GM10248 (cell line): ENCODE measurements around the gene NFAM1.

Source experiments
- CTCF ChIA-PET: fragments of 300-600 bp; sonication (Branson Sonifier 250); formaldehyde crosslinking; extraction: SDS; loops from one replicate; lab custom pipeline; 2021; ENCODE audit warnings: antibody characterized with exemption; lab: Yijun Ruan, JAX
- POLR2A ChIA-PET: fragments of 350-650 bp; sonication (Branson Sonifier 250); formaldehyde crosslinking; extraction: SDS; loops from one replicate; lab custom pipeline; 2020; ENCODE audit warnings: antibody characterized with exemption; lab: Yijun Ruan, JAX
- DNase-seq: peaks from one replicate; pipeline ENCODE4 v3.0.0; 2012; ENCODE audit errors: extremely low spot score
- TF ChIP-seq, protein P1 (sequence below): IDR thresholded peaks from 2 replicates; pipeline ENCODE4 v1.5.1; 2012; ENCODE audit warnings: mild to moderate bottlenecking, low read depth; ENCODE audit errors: extremely low read depth, missing control alignments, control extremely low read depth

NFAM1 gene

DNA sequence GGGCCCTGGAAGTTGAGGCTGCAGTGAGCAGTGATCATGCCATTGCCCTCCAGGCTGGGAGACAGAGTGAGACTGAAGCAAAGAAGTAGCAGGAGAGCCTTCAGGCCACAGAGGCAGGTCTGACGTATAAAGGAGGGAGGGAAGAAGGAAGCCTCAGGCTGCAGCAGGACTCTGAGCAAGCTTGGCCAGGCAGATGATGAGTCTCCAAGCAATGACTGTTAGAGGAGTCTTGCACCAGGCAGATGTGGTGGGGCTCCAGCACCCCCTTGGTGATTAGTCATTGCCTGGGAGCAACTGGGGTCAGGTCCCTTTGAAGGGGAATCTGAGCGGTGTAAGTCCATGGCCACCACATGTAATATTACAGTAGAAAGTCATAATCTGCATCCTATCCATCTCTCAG lies 36.6 kb upstream of the NFAM1 start:
- TF ChIP-seq, protein P1, sequence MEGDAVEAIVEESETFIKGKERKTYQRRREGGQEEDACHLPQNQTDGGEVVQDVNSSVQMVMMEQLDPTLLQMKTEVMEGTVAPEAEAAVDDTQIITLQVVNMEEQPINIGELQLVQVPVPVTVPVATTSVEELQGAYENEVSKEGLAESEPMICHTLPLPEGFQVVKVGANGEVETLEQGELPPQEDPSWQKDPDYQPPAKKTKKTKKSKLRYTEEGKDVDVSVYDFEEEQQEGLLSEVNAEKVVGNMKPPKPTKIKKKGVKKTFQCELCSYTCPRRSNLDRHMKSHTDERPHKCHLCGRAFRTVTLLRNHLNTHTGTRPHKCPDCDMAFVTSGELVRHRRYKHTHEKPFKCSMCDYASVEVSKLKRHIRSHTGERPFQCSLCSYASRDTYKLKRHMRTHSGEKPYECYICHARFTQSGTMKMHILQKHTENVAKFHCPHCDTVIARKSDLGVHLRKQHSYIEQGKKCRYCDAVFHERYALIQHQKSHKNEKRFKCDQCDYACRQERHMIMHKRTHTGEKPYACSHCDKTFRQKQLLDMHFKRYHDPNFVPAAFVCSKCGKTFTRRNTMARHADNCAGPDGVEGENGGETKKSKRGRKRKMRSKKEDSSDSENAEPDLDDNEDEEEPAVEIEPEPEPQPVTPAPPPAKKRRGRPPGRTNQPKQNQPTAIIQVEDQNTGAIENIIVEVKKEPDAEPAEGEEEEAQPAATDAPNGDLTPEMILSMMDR = no peak
- POLR2A ChIA-PET = no interaction called here
- DNase-seq = no peak
- CTCF ChIA-PET = no interaction called here

DNA sequence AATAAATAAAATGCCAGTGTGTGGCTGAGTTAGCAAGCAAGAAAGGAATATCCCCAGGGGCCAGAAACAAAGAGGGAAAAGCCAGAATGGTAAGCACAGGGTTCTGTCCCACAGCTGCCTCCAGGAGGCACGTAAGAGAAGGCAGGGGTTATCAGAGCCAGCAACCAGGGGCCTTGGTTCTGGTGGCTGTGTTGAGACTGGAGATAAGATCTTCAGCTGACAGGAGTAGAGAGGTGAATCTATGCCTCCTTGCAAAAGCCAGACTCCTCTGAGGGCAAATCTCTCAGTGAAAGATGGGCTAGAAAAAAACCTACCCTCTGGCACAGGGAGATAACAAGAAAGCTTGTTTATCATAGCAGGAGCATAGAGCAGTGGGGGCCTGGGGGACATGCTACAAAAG lies 29.8 kb upstream of the NFAM1 start:
- no peak for DNase-seq
- POLR2A ChIA-PET = no interaction called here
- CTCF ChIA-PET = interaction anchor here (1.6 to 2.7 kb wide), 4 partner anchors 12 to 54 kb away, joined by 3 to 15 read pairs (median 9); no protein-coding TSS in a partner anchor
- TF ChIP-seq, protein P1 = no peak

DNA sequence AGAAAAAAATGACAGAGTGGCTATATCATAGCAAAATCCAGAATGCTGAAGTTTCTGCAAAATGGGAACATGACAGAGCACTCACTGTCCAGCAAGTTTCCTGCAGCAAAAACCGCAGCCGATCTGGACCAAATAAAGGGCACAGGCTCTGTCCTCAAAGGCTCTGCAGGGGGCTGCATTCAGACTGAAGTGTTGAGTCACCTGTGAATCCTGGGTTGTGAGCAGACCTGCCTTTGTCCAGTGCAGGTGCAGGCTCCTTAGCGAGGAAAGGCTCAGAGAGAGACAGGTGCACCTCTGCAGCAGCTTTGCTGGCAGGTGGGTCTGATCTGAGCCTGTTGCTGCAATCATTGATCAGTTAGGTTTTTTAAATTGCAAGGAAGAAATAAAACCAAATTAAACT lies 29.3 kb upstream of the NFAM1 start:
- DNase-seq = no peak
- ChIA-PET POLR2A (no interaction called here), CTCF (interaction anchor here (2.0 to 2.7 kb wide), 3 partner anchors 13 to 23 kb away, joined by 5 to 15 read pairs (median 13); no protein-coding TSS in a partner anchor)
- TF ChIP-seq, protein P1 = no peak

DNA sequence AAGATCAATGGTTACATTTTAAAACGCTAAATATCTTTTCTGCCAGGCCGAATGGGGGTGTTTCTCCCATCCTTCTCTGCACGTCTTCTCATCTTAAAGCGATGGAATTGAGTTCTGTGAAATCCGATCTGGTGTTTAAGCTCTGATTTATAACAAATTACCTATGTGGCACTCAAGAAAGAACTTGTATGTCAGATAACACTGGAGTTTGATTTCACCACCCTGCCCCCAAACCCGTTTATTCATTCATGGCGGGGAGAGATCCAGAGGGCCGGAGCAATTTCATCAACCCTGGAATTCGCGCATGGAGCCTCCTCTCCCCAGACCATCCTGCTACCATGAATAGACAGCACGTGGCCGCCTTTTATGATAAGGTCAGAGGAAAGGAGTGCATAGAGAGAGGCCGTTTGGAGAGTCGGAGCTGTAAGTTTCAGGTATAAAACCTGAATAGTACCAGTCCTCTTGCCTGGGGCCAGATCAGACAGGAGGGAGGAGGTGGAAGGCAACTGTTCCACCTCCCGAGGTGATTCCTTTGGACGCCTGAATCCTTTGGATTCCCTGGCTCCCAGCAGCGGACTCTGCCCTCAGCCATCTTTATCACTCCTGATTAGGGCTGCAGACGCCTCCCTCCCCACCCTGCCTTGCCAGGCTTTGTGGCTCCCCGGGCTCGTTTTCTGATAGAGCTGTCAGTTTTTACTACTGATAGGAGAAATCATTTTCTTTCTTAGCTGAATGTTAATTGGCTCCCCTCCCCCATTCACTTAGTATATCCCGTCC lies 27.3 kb upstream of the NFAM1 start:
- POLR2A ChIA-PET = no interaction called here
- CTCF ChIA-PET = interaction anchor here (2.0 to 3.6 kb wide), 3 partner anchors 14 to 22 kb away, joined by 7 to 25 read pairs (median 11); no protein-coding TSS in a partner anchor
- DNase-seq = no peak
- TF ChIP-seq, protein P1 = no peak

DNA sequence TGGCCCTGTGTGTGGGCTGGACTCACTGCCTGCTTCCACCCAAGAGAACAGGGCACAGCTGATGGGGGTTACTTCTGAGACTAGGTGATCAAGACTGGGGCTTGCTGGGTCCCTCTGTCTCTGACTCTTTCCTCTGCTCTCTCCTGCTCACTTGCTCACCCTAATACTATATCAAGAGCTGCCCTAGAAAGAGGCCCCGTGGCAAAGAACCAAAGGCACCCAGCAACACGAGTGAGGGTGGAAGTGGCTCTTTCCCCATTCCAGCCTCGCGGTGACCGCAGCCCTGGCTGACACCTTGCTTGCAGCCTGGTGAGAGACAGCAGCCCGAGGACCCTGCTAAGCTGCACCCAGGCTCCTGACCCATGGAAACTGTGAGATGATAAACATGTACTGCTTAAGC lies 20.7 kb upstream of the NFAM1 start:
- no peak for DNase-seq
- TF ChIP-seq, protein P1 = no peak
- ChIA-PET CTCF (interaction anchor here (1.0 to 3.1 kb wide), 6 partner anchors 8 to 364 kb away, joined by 3 to 13 read pairs (median 4); no protein-coding TSS in a partner anchor), POLR2A (no interaction called here)

DNA sequence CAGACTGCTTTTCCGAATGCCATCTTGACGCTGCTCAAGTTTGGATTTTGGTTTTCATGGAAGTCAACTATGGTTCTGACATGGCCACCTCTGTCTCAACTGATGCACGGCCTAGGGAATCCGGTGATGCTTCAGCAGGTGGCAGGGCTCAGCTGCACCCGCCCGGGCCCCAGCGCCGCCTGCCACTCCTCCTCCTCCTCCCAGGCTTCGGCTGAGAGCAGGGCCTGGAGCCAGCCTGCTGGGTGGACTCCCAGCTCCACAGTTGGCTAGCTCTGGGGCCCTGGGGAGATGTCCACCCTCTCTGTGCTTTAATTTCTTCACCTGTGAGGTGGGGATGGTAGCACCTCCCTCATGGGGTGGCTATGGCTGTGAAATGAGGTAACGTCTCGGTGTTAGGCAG lies 20.3 kb upstream of the NFAM1 start:
- ChIA-PET POLR2A (no interaction called here), CTCF (interaction anchor here (1.0 to 3.1 kb wide), 5 partner anchors 8 to 363 kb away, joined by 3 to 13 read pairs (median 5); no protein-coding TSS in a partner anchor)
- no peak for DNase-seq
- TF ChIP-seq, protein P1 = no peak
